ENCODE measurements around the gene TRAF2.

Gene TRAF2

GRCh38 chr9:136951541-136952320, 65.4 kb downstream of the TRAF2 start, which contains the start of gene LCN12:
TSS of gene LCN12 (plus strand) at chr9:136952273. CDS start at chr9:136952328, 55 bp downstream.
- H3K27me3 Mint-ChIP-seq (ENCODE audit: low read depth): peaks cover 4% of the 10 kb centered on the region
- no peaks in the 10 kb centered on the region for H3K36me3 Mint-ChIP-seq (ENCODE audit: low read depth)
- no peaks in the 10 kb centered on the region for H3K9me3 Mint-ChIP-seq
- peaks cover 9% of the 10 kb centered on the region for H3K4me1 Mint-ChIP-seq
- no peak within 1 kb of the TSS for H3K4me3 Mint-ChIP-seq
- TF ChIP-seq CTCF (IDR thresholded peaks at IDR 0.05; ENCODE audit: unreplicated experiment in 3 of 3): no peak
- H3K27ac Mint-ChIP-seq: peak within 1 kb of the TSS in 2 of 3 experiments; percentile 21 to 94

GRCh38 chr9:136952321-136952850, 66.1 kb downstream of the TRAF2 start:
- Mint-ChIP-seq H3K4me3 (no peak overlapping the region), H3K27ac (no peak overlapping the region), H3K9me3 (no peaks in the 10 kb centered on the region), H3K4me1 (peaks cover 4% of the 10 kb centered on the region), H3K36me3 (ENCODE audit: low read depth) (no peaks in the 10 kb centered on the region), H3K27me3 (ENCODE audit: low read depth) (peaks cover 4% of the 10 kb centered on the region)
- TF ChIP-seq CTCF (IDR thresholded peaks at IDR 0.05; ENCODE audit: unreplicated experiment in 3 of 3): no peak

GRCh38 chr9:136952876-136953770, 66.8 kb downstream of the TRAF2 start:
- H3K27me3 Mint-ChIP-seq (ENCODE audit: low read depth): peaks cover 3% of the 10 kb centered on the region
- H3K27ac Mint-ChIP-seq: no peak overlapping the region
- no peaks in the 10 kb centered on the region for H3K36me3 Mint-ChIP-seq (ENCODE audit: low read depth)
- H3K4me1 Mint-ChIP-seq: peaks cover 2% of the 10 kb centered on the region
- H3K4me3 Mint-ChIP-seq: no peak overlapping the region
- no peak for TF ChIP-seq CTCF (IDR thresholded peaks at IDR 0.05; ENCODE audit: unreplicated experiment in 3 of 3)
- no peaks in the 10 kb centered on the region for H3K9me3 Mint-ChIP-seq

GRCh38 chr9:136953771-136954269, 67.5 kb downstream of the TRAF2 start:
- TF ChIP-seq CTCF (IDR thresholded peaks at IDR 0.05; ENCODE audit: unreplicated experiment in 3 of 3): no peak
- Mint-ChIP-seq H3K27ac (no peak overlapping the region), H3K36me3 (ENCODE audit: low read depth) (no peaks in the 10 kb centered on the region), H3K4me1 (no peaks in the 10 kb centered on the region), H3K4me3 (no peak overlapping the region), H3K9me3 (no peaks in the 10 kb centered on the region), H3K27me3 (ENCODE audit: low read depth) (no peaks in the 10 kb centered on the region)

- H3K4me3 Mint-ChIP-seq: peak overlapping the region in 1 of 3 experiments; percentile 35
- no peaks in the 10 kb centered on the region for H3K4me1 Mint-ChIP-seq
- no peaks in the 10 kb centered on the region for H3K27me3 Mint-ChIP-seq (ENCODE audit: low read depth)
- H3K27ac Mint-ChIP-seq: no peak overlapping the region
- H3K36me3 Mint-ChIP-seq (ENCODE audit: low read depth): no peaks in the 10 kb centered on the region
- no peak for TF ChIP-seq CTCF (IDR thresholded peaks at IDR 0.05; ENCODE audit: unreplicated experiment in 3 of 3)
- H3K9me3 Mint-ChIP-seq: no peaks in the 10 kb centered on the region
Measured at GRCh38 chr9:136954270-136955083, 68.2 kb downstream of the TRAF2 start.
